HG03196 (cell line): ENCODE measurements around the gene NRXN2.

ENCODE experiments used
- ATAC-seq: cut with Tn5 transposase; IDR thresholded peaks from one replicate; pipeline ENCODE4 v1.9.1; 2021; ENCODE audit not compliant: unreplicated experiment

Gene NRXN2

GRCh38 chr11:64722141-64723065 lies 594 bp downstream of the NRXN2 start:
- ATAC-seq, result no peak

GRCh38 chr11:64721359-64721699 lies 1.7 kb downstream of the NRXN2 start:
- ATAC-seq, result no peak

GRCh38 chr11:64720640-64721358 lies 2.2 kb downstream of the NRXN2 start:
- ATAC-seq, result no peak

- ATAC-seq, result no peak
Observed at GRCh38 chr11:64720167-64720566, 2.8 kb downstream of the NRXN2 start.

GRCh38 chr11:64719406-64719805 lies 3.6 kb downstream of the NRXN2 start:
- no peak for ATAC-seq

- ATAC-seq, result no peak
Observed at GRCh38 chr11:64718780-64719124, 4.2 kb downstream of the NRXN2 start.

GRCh38 chr11:64718084-64718779 lies 4.8 kb downstream of the NRXN2 start:
- no peak for ATAC-seq

- ATAC-seq, result no peak
Observed at GRCh38 chr11:64717268-64717578, 5.8 kb downstream of the NRXN2 start.

- no peak for ATAC-seq
Observed at GRCh38 chr11:64716473-64717267, 6.3 kb downstream of the NRXN2 start.

- no peak for ATAC-seq
Observed at GRCh38 chr11:64715756-64716472, 7.1 kb downstream of the NRXN2 start.

- ATAC-seq, result no peak
Observed at GRCh38 chr11:64715110-64715509, 7.9 kb downstream of the NRXN2 start.

- ATAC-seq, result no peak
Observed at GRCh38 chr11:64714666-64715065, 8.3 kb downstream of the NRXN2 start.

- no peak for ATAC-seq
Observed at GRCh38 chr11:64713781-64714363, 9.1 kb downstream of the NRXN2 start.

- no peak for ATAC-seq
Observed at GRCh38 chr11:64713016-64713707, 9.8 kb downstream of the NRXN2 start.

GRCh38 chr11:64712430-64713015 lies 10.5 kb downstream of the NRXN2 start:
- ATAC-seq, result no peak

GRCh38 chr11:64711956-64712362 lies 11.0 kb downstream of the NRXN2 start:
- ATAC-seq, result no peak

GRCh38 chr11:64711138-64711955 lies 11.7 kb downstream of the NRXN2 start:
- no peak for ATAC-seq

GRCh38 chr11:64710418-64711137 lies 12.4 kb downstream of the NRXN2 start:
- no peak for ATAC-seq
